ENCODE data around the gene NSMF. TPM values are rescaled to one million over a fixed set of nuclear protein-coding genes. Genes with fewer than 3 reads are reported as not detected.

Gene NSMF
- total RNA-seq, 4 donors from 2014 or later: 50.1 to 58.5 (median 54.2) TPM

DNA sequence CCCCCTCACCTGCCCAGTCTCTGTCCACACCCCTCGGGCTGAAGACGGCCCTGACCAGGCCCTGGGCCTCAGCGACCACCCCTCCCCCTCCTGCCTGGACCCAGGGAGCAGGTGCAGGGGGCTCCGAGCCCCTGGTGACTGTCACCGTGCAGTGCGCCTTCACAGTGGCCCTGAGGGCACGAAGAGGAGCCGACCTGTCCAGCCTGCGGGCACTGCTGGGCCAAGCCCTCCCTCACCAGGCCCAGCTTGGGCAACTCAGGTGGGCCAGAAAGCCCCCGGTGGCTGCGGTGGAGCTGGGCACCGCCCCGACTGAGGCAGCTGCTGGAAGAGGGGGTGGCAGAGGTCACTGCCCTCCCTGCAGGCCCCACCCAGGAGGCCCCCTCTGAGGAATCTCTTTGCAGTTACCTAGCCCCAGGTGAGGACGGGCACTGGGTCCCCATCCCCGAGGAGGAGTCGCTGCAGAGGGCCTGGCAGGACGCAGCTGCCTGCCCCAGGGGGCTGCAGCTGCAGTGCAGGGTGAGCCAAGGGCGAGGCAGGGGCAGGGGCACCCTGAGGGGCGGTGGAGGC, 25.7 kb downstream of the NSMF start:
- Histone ChIP-seq H3K36me3 (no peaks in the 10 kb centered on the region), H3K4me1 (peaks cover 0 to 27% of the 10 kb centered on the region in 2 donors), H3K4me3 (replicated peaks in 1 of 3) (no peak overlapping the region), H3K9me3 (no peaks in the 10 kb centered on the region), H3K27me3 (no peaks in the 10 kb centered on the region), H3K27ac (no peak overlapping the region)
- no peak for DNase-seq
- 80% methylated on average over 2 of the region's 19 CpGs; no CpG with 5 or more reads in 1 of the 2 donors for WGBS, 2 donors
- intact Hi-C loops (cut with DNase I): no loop called here
- TF ChIP-seq POLR2A (IDR thresholded peaks at IDR 0.05): no peak
- TF ChIP-seq, protein P1, sequence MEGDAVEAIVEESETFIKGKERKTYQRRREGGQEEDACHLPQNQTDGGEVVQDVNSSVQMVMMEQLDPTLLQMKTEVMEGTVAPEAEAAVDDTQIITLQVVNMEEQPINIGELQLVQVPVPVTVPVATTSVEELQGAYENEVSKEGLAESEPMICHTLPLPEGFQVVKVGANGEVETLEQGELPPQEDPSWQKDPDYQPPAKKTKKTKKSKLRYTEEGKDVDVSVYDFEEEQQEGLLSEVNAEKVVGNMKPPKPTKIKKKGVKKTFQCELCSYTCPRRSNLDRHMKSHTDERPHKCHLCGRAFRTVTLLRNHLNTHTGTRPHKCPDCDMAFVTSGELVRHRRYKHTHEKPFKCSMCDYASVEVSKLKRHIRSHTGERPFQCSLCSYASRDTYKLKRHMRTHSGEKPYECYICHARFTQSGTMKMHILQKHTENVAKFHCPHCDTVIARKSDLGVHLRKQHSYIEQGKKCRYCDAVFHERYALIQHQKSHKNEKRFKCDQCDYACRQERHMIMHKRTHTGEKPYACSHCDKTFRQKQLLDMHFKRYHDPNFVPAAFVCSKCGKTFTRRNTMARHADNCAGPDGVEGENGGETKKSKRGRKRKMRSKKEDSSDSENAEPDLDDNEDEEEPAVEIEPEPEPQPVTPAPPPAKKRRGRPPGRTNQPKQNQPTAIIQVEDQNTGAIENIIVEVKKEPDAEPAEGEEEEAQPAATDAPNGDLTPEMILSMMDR (IDR thresholded peaks at IDR 0.05): no peak

- H3K27ac ChIP-seq: no peak overlapping the region
- no peaks in the 10 kb centered on the region for H3K36me3 ChIP-seq
- WGBS, 2 donors: 70 to 86% methylated on average over 4 to 16 of the region's 20 CpGs
- intact Hi-C loops (cut with DNase I): no loop called here
- no peak overlapping the region for H3K4me3 ChIP-seq (replicated peaks in 1 of 3)
- no peaks in the 10 kb centered on the region for H3K9me3 ChIP-seq
- no peak for TF ChIP-seq POLR2A (IDR thresholded peaks at IDR 0.05)
- TF ChIP-seq, protein P1 (IDR thresholded peaks at IDR 0.05): no peak
- no peak for DNase-seq
- H3K4me1 ChIP-seq: peaks cover 0 to 23% of the 10 kb centered on the region in 2 donors
- no peaks in the 10 kb centered on the region for H3K27me3 ChIP-seq
Measured at GRCh38 chr9:137432687-137433348, 26.3 kb downstream of the NSMF start.

DNA sequence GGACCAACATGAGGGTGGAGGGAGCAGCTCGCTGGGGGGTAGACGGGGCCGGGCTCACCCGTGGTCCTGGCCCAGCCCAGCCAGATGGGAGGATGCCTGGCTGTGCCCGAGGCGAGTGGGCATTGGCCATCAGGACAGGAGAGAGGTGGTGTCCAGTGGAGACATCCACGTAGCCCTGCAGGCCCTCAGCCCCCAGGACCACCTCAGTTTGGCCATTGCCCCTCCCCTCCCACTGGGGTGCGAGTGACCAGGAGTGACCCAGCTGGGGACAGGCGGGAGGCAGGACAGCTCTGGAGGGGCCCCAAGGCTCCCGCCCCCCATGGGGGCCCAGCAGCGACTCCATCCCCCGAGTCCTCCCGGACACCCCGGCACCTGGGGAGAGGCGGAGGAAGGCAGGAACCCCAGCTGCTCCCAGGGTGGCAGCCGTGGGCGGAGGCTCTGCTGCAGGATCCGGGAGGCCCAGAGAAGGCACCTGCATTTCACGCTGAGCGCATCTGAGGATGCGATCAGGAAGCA, 27.7 kb downstream of the NSMF start:
- no peak overlapping the region for H3K4me3 ChIP-seq (replicated peaks in 1 of 3)
- H3K4me1 ChIP-seq: peaks cover 0 to 10% of the 10 kb centered on the region in 2 donors
- H3K27ac ChIP-seq: no peak overlapping the region
- 77 to 86% methylated on average over 5 to 10 of the region's 21 CpGs for WGBS, 2 donors
- no peaks in the 10 kb centered on the region for H3K36me3 ChIP-seq
- no peak for DNase-seq
- intact Hi-C loops (cut with DNase I): no loop called here
- H3K9me3 ChIP-seq: no peaks in the 10 kb centered on the region
- no peak for TF ChIP-seq POLR2A (IDR thresholded peaks at IDR 0.05)
- TF ChIP-seq, protein P1 (IDR thresholded peaks at IDR 0.05): no peak
- H3K27me3 ChIP-seq: no peaks in the 10 kb centered on the region

DNA sequence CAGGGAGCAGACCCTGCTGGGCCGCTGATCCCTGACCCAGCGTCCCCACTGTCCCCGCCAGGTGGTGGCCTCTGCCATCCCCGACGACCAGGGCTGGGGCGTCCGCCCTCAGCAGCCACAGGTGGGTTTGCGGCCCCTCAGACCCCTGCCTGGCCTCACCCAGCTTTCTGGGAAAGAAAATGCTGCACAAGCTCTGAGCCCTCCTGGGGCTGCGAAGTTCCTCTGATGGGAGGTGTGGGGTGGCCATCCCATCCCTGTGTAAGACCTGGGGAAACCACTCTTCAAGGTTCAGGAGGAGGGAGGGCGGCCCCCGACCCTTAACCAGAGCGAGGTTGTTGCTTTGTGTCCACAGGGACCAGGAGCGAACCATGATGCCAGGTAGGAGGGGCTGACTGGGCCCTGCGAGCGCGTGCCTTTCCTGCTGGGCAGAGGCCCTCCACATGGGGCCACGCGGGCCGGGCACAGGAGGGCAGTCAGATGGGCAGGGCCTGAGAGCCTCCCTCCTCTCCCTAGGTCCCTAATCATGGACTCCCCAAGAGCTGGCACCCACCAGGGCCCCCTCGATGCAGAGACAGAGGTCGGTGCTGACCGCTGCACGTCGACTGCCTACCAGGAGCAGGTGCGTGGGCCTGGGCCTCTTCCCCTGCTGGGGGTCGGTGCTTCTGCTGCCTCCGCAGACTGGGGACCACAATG, 28.3 kb downstream of the NSMF start:
- DNase-seq: no peak
- no peak for TF ChIP-seq POLR2A (IDR thresholded peaks at IDR 0.05)
- TF ChIP-seq, protein P1 (IDR thresholded peaks at IDR 0.05): no peak
- Histone ChIP-seq H3K27ac (no peak overlapping the region), H3K36me3 (no peaks in the 10 kb centered on the region), H3K4me1 (peaks cover 0 to 4% of the 10 kb centered on the region in 2 donors), H3K4me3 (replicated peaks in 1 of 3) (no peak overlapping the region), H3K9me3 (no peaks in the 10 kb centered on the region), H3K27me3 (no peaks in the 10 kb centered on the region)
- intact Hi-C loops (cut with DNase I): no loop called here
- 82 to 87% methylated on average over 4 to 8 of the region's 27 CpGs for WGBS, 2 donors

All from thyroid gland (tissue), 4 donors.